Measurements from ENCODE around the gene ENOPH1.

Gene ENOPH1

GRCh38 chr4:82430964-82431745 is 765 bp downstream of the ENOPH1 start:
- no peak overlapping the region for H2BK5ac ChIP-seq (ENCODE audit: low read depth, low read length, poor library complexity)
- no CpG with 5 or more reads among the region's 33 CpGs for WGBS (ENCODE audit: extremely low coverage, insufficient coverage, insufficient read length)
- peak overlapping the region; percentile 6 for H4K91ac ChIP-seq (ENCODE audit: low read depth, low read length)
- H3K9ac ChIP-seq (ENCODE audit: low read length), result peak overlapping the region; percentile 4
- H3K27ac ChIP-seq (ENCODE audit: low read depth, low read length), result peak overlapping the region; percentile 13
- H3K4me2 ChIP-seq (ENCODE audit: low read length), result peak overlapping the region; percentile 59
- peaks cover 0 to 3% of the 10 kb centered on the region in 2 experiments for H3K4me1 ChIP-seq (ENCODE audit: control insufficient read depth in 1 of 2, insufficient read depth in 2 of 2, low read length in 2 of 2)
- peaks cover 2 to 8% of the 10 kb centered on the region in 2 experiments for H3K36me3 ChIP-seq (ENCODE audit: control insufficient read depth in 1 of 2, insufficient read depth in 2 of 2, low read length in 2 of 2)
- H2AK5ac ChIP-seq (ENCODE audit: low read length), result no peak overlapping the region
- H3K23ac ChIP-seq (ENCODE audit: low read length), result no peak overlapping the region
- H3K79me1 ChIP-seq (ENCODE audit: low read length), result peaks cover 16% of the 10 kb centered on the region
- peaks cover 22% of the 10 kb centered on the region for H3K79me2 ChIP-seq (ENCODE audit: control insufficient read depth, insufficient read depth, low read length, poor library complexity)
- H3K27me3 ChIP-seq (ENCODE audit: insufficient read depth, low read length), result no peaks in the 10 kb centered on the region
- no peaks in the 10 kb centered on the region for H3K9me3 ChIP-seq (ENCODE audit: insufficient read depth, low read depth, low read length)
- peak overlapping the region; percentile 46 for H2AFZ ChIP-seq (ENCODE audit: insufficient read depth, low read length, poor library complexity)
- no peak overlapping the region for H2BK12ac ChIP-seq (ENCODE audit: low read length)
- H3K18ac ChIP-seq (ENCODE audit: low read length), result peak overlapping the region; percentile 21
- no peak overlapping the region for H2BK120ac ChIP-seq (ENCODE audit: insufficient read depth, low read length, poor library complexity)
- peak overlapping the region; percentile 57 for H3K4ac ChIP-seq (ENCODE audit: low read depth, low read length)
- peak overlapping the region; percentile 87 for H3K4me3 ChIP-seq (ENCODE audit: low read depth, low read length)
- peak overlapping the region; percentile 22 for H3K14ac ChIP-seq (ENCODE audit: low read length)
- peak overlapping the region; percentile 32 for H4K8ac ChIP-seq (ENCODE audit: low read depth, low read length)
- peak in 1 of 2 donors; percentile 54 for DNase-seq
- no peak overlapping the region for H4K12ac ChIP-seq (ENCODE audit: low read depth, low read length)

- no peak overlapping the region for H3K27ac ChIP-seq (ENCODE audit: low read depth, low read length)
- H2AFZ ChIP-seq (ENCODE audit: insufficient read depth, low read length, poor library complexity), result no peak overlapping the region
- no peak overlapping the region for H2BK120ac ChIP-seq (ENCODE audit: insufficient read depth, low read length, poor library complexity)
- no peak overlapping the region for H3K23ac ChIP-seq (ENCODE audit: low read length)
- no peak overlapping the region for H4K8ac ChIP-seq (ENCODE audit: low read depth, low read length)
- H3K9ac ChIP-seq (ENCODE audit: low read length), result no peak overlapping the region
- no peak overlapping the region for H3K14ac ChIP-seq (ENCODE audit: low read length)
- peak in 1 of 2 donors; percentile 30 for DNase-seq
- H3K9me3 ChIP-seq (ENCODE audit: insufficient read depth, low read depth, low read length), result no peaks in the 10 kb centered on the region
- no peak overlapping the region for H3K4me2 ChIP-seq (ENCODE audit: low read length)
- no peak overlapping the region for H3K4me3 ChIP-seq (ENCODE audit: low read depth, low read length)
- H4K12ac ChIP-seq (ENCODE audit: low read depth, low read length), result no peak overlapping the region
- H3K36me3 ChIP-seq (ENCODE audit: control insufficient read depth in 1 of 2, insufficient read depth in 2 of 2, low read length in 2 of 2), result peaks cover 2 to 6% of the 10 kb centered on the region in 2 experiments
- no peaks in the 10 kb centered on the region for H3K27me3 ChIP-seq (ENCODE audit: insufficient read depth, low read length)
- H2BK12ac ChIP-seq (ENCODE audit: low read length), result no peak overlapping the region
- H3K4me1 ChIP-seq (ENCODE audit: control insufficient read depth in 1 of 2, insufficient read depth in 2 of 2, low read length in 2 of 2), result peaks cover 0 to 4% of the 10 kb centered on the region in 2 experiments
- H3K79me2 ChIP-seq (ENCODE audit: control insufficient read depth, insufficient read depth, low read length, poor library complexity), result peaks cover 25% of the 10 kb centered on the region
- peak overlapping the region; percentile 64 for H3K4ac ChIP-seq (ENCODE audit: low read depth, low read length)
- H3K18ac ChIP-seq (ENCODE audit: low read length), result no peak overlapping the region
- no peak overlapping the region for H2BK5ac ChIP-seq (ENCODE audit: low read depth, low read length, poor library complexity)
- peaks cover 16% of the 10 kb centered on the region for H3K79me1 ChIP-seq (ENCODE audit: low read length)
- WGBS (ENCODE audit: extremely low coverage, insufficient coverage, insufficient read length), result no CpG with 5 or more reads among the region's 4 CpGs
- H4K91ac ChIP-seq (ENCODE audit: low read depth, low read length), result no peak overlapping the region
- no peak overlapping the region for H2AK5ac ChIP-seq (ENCODE audit: low read length)
Measured at GRCh38 chr4:82431831-82432230, 1.4 kb downstream of the ENOPH1 start.

- Histone ChIP-seq H2BK5ac (ENCODE audit: low read depth, low read length, poor library complexity) (no peak overlapping the region), H4K8ac (ENCODE audit: low read depth, low read length) (no peak overlapping the region), H3K9me3 (ENCODE audit: insufficient read depth, low read depth, low read length) (no peaks in the 10 kb centered on the region), H3K4me1 (ENCODE audit: control insufficient read depth in 1 of 2, insufficient read depth in 2 of 2, low read length in 2 of 2) (peaks cover 2 to 7% of the 10 kb centered on the region in 2 experiments), H4K91ac (ENCODE audit: low read depth, low read length) (no peak overlapping the region), H3K4ac (ENCODE audit: low read depth, low read length) (peak overlapping the region; percentile 52), H3K79me1 (ENCODE audit: low read length) (peaks cover 16% of the 10 kb centered on the region), H3K27me3 (ENCODE audit: insufficient read depth, low read length) (no peaks in the 10 kb centered on the region), H3K4me2 (ENCODE audit: low read length) (no peak overlapping the region), H2AK5ac (ENCODE audit: low read length) (no peak overlapping the region), H3K36me3 (ENCODE audit: control insufficient read depth in 1 of 2, insufficient read depth in 2 of 2, low read length in 2 of 2) (peaks cover 0 to 3% of the 10 kb centered on the region in 2 experiments), H3K23ac (ENCODE audit: low read length) (no peak overlapping the region), H2BK12ac (ENCODE audit: low read length) (no peak overlapping the region), H3K9ac (ENCODE audit: low read length) (no peak overlapping the region), H4K12ac (ENCODE audit: low read depth, low read length) (no peak overlapping the region), H3K4me3 (ENCODE audit: low read depth, low read length) (no peak overlapping the region), H2AFZ (ENCODE audit: insufficient read depth, low read length, poor library complexity) (no peak overlapping the region), H3K79me2 (ENCODE audit: control insufficient read depth, insufficient read depth, low read length, poor library complexity) (peaks cover 22% of the 10 kb centered on the region), H3K14ac (ENCODE audit: low read length) (no peak overlapping the region), H3K18ac (ENCODE audit: low read length) (no peak overlapping the region), H2BK120ac (ENCODE audit: insufficient read depth, low read length, poor library complexity) (no peak overlapping the region), H3K27ac (ENCODE audit: low read depth, low read length) (no peak overlapping the region)
- DNase-seq, result peak in 1 of 2 donors; percentile 62
- no CpG with 5 or more reads among the region's 18 CpGs for WGBS (ENCODE audit: extremely low coverage, insufficient coverage, insufficient read length)
Measured at GRCh38 chr4:82432596-82432995, 2.2 kb downstream of the ENOPH1 start.

GRCh38 chr4:82433791-82434190 is 3.4 kb downstream of the ENOPH1 start:
- Histone ChIP-seq H3K4me2 (ENCODE audit: low read length) (no peak overlapping the region), H3K27me3 (ENCODE audit: insufficient read depth, low read length) (no peaks in the 10 kb centered on the region), H3K79me1 (ENCODE audit: low read length) (peaks cover 16% of the 10 kb centered on the region), H3K4ac (ENCODE audit: low read depth, low read length) (peak overlapping the region; percentile 78), H2BK12ac (ENCODE audit: low read length) (no peak overlapping the region), H3K79me2 (ENCODE audit: control insufficient read depth, insufficient read depth, low read length, poor library complexity) (peaks cover 17% of the 10 kb centered on the region), H2AK5ac (ENCODE audit: low read length) (no peak overlapping the region), H3K18ac (ENCODE audit: low read length) (no peak overlapping the region), H3K23ac (ENCODE audit: low read length) (no peak overlapping the region), H3K4me3 (ENCODE audit: low read depth, low read length) (no peak overlapping the region), H4K91ac (ENCODE audit: low read depth, low read length) (no peak overlapping the region), H2AFZ (ENCODE audit: insufficient read depth, low read length, poor library complexity) (no peak overlapping the region), H3K36me3 (ENCODE audit: control insufficient read depth in 1 of 2, insufficient read depth in 2 of 2, low read length in 2 of 2) (peaks cover 0 to 3% of the 10 kb centered on the region in 2 experiments), H3K4me1 (ENCODE audit: control insufficient read depth in 1 of 2, insufficient read depth in 2 of 2, low read length in 2 of 2) (peaks cover 2 to 8% of the 10 kb centered on the region in 2 experiments), H4K12ac (ENCODE audit: low read depth, low read length) (no peak overlapping the region), H3K14ac (ENCODE audit: low read length) (no peak overlapping the region), H3K9me3 (ENCODE audit: insufficient read depth, low read depth, low read length) (no peaks in the 10 kb centered on the region), H3K27ac (ENCODE audit: low read depth, low read length) (no peak overlapping the region), H4K8ac (ENCODE audit: low read depth, low read length) (no peak overlapping the region), H3K9ac (ENCODE audit: low read length) (no peak overlapping the region), H2BK120ac (ENCODE audit: insufficient read depth, low read length, poor library complexity) (no peak overlapping the region), H2BK5ac (ENCODE audit: low read depth, low read length, poor library complexity) (no peak overlapping the region)
- peak in 1 of 2 donors; percentile 35 for DNase-seq
- WGBS (ENCODE audit: extremely low coverage, insufficient coverage, insufficient read length), result no CpG with 5 or more reads among the region's 2 CpGs

Measured in trophoblast cell (in vitro differentiated cells and primary cell).